Muscle of leg (tissue), 11 donors: ENCODE results near the gene MYOD1. TPM values are rescaled to one million over a fixed set of nuclear protein-coding genes. Genes with fewer than 3 reads are reported as not detected.

Source experiments
- DNase-seq: peaks from one replicate; pipeline ENCODE4 v3.0.0; 2013
- H3K27ac ChIP-seq: one replicate; pipeline ENCODE4 v1.5.1; 2013; ENCODE audit warnings: mild to moderate bottlenecking, low read length, control low read depth
- H3K27me3 ChIP-seq: one replicate; pipeline ENCODE4 v1.6.1; 2013; ENCODE audit warnings: low read length; ENCODE audit not compliant: control insufficient read depth, insufficient read depth
- H3K36me3 ChIP-seq: one replicate; pipeline ENCODE4 v1.6.1; 2013; ENCODE audit warnings: low read length; ENCODE audit not compliant: control insufficient read depth, insufficient read depth
- H3K4me1 ChIP-seq: one replicate; pipeline ENCODE4 v1.6.1; 2013; ENCODE audit warnings: low read length; ENCODE audit not compliant: control insufficient read depth, insufficient read depth
- H3K4me3 ChIP-seq: one replicate; pipeline ENCODE4 v1.5.1; 2013; ENCODE audit warnings: low read length, control low read depth
- H3K9me3 ChIP-seq: replicated peaks from 2 replicates; pipeline ENCODE4 v1.6.1; 2013; ENCODE audit warnings: low read depth, low read length; ENCODE audit not compliant: control insufficient read depth
- WGBS: methylation state at CpG from one replicate; pipeline ENCODE4 v1.1.5; 2013; ENCODE audit warnings: missing lambda C conversion rate; ENCODE audit not compliant: insufficient coverage; 5-methylcytosine and 5-hydroxymethylcytosine counted together
- polyA plus RNA-seq, 8 donors: library from polyadenylated mRNA; unstranded; fragments of 120-200 nt; gene quantifications; one replicate each; pipeline versions ENCODE4 v1.2.1 to v1.2.3, GENCODE V29; 2013; ENCODE audit warnings: inconsistent platforms in 1 of 8, low replicate concordance in 1 of 8; ENCODE audit not compliant: insufficient read length in 8 of 8, insufficient read depth in 1 of 8
- total RNA-seq: library from RNA; stranded (reverse); fragments of 120-200 nt; gene quantifications from one replicate; pipeline ENCODE4 v1.2.4, GENCODE V29; 2013

The MYOD1 gene
- total and polyA plus RNA-seq, 9 donors = 47.3 to 93.1 (median 64.5) TPM

- H3K4me3 ChIP-seq = no peak overlapping the region
- peaks cover 61% of the 10 kb centered on the region for H3K4me1 ChIP-seq
- WGBS = 73% methylated on average over 2 of the region's 18 CpGs
- peak; percentile 92 for DNase-seq
- H3K9me3 ChIP-seq = no peaks in the 10 kb centered on the region
- H3K27me3 ChIP-seq = peaks cover 8% of the 10 kb centered on the region
- H3K27ac ChIP-seq = peak overlapping the region; percentile 81
- H3K36me3 ChIP-seq = no peaks in the 10 kb centered on the region
Measured at GRCh38 chr11:17687946-17688670, 31.3 kb upstream of the MYOD1 start.

DNA sequence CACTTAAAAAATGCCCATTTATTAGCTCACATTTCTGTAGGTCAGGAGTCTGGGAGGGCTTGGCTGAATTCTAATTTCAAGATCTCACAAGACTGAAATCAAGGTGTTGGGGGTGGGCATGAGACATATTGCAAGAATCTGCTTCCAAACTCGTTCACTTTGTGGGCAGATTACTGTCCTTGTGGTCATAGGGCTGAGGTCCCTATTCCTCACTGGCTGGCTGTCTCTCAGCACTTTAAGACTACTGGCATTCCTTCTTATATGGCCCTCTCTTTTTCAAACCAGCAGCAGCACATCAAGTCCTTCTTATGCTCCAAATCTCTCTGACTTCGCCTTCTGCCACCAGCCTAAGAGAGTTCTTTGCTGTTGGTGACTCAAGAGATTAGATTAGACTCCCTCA, 27.8 kb upstream of the MYOD1 start:
- DNase-seq = no peak
- H3K9me3 ChIP-seq = no peaks in the 10 kb centered on the region
- peak overlapping the region; percentile 70 for H3K27ac ChIP-seq
- H3K4me3 ChIP-seq = no peak overlapping the region
- peaks cover 63% of the 10 kb centered on the region for H3K4me1 ChIP-seq
- H3K27me3 ChIP-seq = peaks cover 26% of the 10 kb centered on the region
- WGBS = no CpG with 5 or more reads among the region's 2 CpGs
- no peaks in the 10 kb centered on the region for H3K36me3 ChIP-seq

- peak; percentile 63 for DNase-seq
- H3K9me3 ChIP-seq = no peaks in the 10 kb centered on the region
- H3K36me3 ChIP-seq = no peaks in the 10 kb centered on the region
- H3K4me3 ChIP-seq = no peak overlapping the region
- WGBS = 72% methylated on average over 6 of the region's 10 CpGs
- peaks cover 63% of the 10 kb centered on the region for H3K4me1 ChIP-seq
- H3K27ac ChIP-seq = peak overlapping the region; percentile 70
- H3K27me3 ChIP-seq = peaks cover 30% of the 10 kb centered on the region
Measured at GRCh38 chr11:17691976-17692375, 27.4 kb upstream of the MYOD1 start.

DNA sequence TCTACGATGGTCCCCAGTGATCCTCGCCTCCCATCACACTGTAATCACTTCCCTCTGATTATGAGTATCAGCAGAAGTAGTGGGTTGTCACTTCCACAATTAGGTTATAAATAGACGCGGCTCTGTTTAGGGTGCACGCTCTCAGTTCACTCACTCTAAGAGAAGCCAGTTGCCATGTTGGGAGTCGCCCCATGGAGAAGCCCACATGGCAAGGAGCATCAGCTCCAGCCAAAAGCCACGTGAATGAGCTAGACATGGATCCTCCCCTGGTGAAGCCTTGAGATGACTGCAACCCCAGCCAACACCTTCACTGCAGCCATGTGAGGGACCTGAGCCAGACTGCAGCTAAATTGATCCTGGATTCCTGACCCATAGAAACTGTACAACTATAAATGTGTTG, 26.4 kb upstream of the MYOD1 start:
- Histone ChIP-seq H3K4me3 (no peak overlapping the region), H3K9me3 (no peaks in the 10 kb centered on the region), H3K36me3 (no peaks in the 10 kb centered on the region), H3K27me3 (peaks cover 34% of the 10 kb centered on the region), H3K4me1 (peaks cover 66% of the 10 kb centered on the region), H3K27ac (no peak overlapping the region)
- WGBS = 86% methylated on average over 5 of the region's 7 CpGs
- DNase-seq = no peak

- H3K9me3 ChIP-seq = no peaks in the 10 kb centered on the region
- no peak overlapping the region for H3K27ac ChIP-seq
- H3K36me3 ChIP-seq = no peaks in the 10 kb centered on the region
- DNase-seq = no peak
- H3K27me3 ChIP-seq = peaks cover 34% of the 10 kb centered on the region
- H3K4me3 ChIP-seq = no peak overlapping the region
- WGBS = 91% methylated on average over 3 of the region's 4 CpGs
- H3K4me1 ChIP-seq = peaks cover 66% of the 10 kb centered on the region
Measured at GRCh38 chr11:17693531-17693930, 25.8 kb upstream of the MYOD1 start.

DNA sequence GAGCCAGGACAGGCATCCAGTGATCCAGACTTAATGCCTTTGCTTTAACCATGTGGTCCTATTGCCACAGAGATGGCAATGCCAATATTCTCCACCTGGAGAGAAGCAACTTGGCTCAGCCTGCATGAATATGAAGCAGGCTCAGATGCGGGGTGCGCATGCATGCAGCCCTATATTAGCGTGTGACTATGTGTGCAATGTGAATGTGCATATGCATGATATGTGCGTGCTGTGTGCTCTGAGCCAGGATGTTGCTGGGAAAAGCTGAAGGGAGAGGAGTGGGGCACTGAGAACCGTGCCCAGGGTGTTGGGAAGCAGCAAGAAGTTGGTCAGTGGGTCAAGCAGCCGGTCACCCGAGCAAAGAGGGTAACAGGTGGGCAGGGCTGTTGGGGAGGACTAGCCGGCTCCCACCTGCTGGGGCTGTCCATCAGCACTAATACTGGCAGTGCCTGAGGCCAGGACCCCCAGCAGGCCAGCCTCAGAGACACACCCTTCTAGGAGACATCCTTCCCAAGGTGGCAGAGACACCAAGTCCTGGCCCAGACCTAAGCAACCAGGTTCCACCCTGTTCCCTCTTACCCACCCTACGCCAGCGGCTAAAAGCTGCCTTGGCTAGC, 24.8 kb upstream of the MYOD1 start:
- DNase-seq = peak; percentile 68
- no peaks in the 10 kb centered on the region for H3K9me3 ChIP-seq
- no peaks in the 10 kb centered on the region for H3K36me3 ChIP-seq
- H3K4me1 ChIP-seq = peaks cover 68% of the 10 kb centered on the region
- WGBS = 81% methylated on average over 6 of the region's 10 CpGs
- H3K27me3 ChIP-seq = peaks cover 34% of the 10 kb centered on the region
- H3K27ac ChIP-seq = peak overlapping the region; percentile 39
- H3K4me3 ChIP-seq = no peak overlapping the region

GRCh38 chr11:17695454-17696441, 23.6 kb upstream of the MYOD1 start:
- H3K27ac ChIP-seq = peak overlapping the region; percentile 76
- peaks cover 34% of the 10 kb centered on the region for H3K27me3 ChIP-seq
- H3K4me1 ChIP-seq = peaks cover 74% of the 10 kb centered on the region

DNA sequence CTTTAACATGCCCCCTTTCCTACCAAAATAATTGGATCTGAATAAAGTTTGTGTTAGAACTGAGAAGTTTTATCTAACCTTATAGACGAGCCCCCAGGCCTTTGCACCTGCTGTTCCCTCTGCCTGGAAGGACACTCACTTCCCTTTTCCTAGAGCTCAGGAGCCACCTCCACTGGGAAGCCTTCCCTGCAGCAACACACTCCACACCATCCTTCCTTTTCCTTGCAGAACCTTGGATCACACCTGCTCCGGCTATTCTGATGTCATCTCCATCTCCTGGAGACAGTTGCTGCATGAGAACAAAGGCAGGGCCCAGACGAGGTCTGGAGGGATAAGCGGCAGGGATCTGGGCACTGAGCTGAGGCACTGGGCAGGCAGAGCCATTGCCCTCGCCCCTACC, 22.6 kb upstream of the MYOD1 start:
- no peak for DNase-seq
- H3K36me3 ChIP-seq = no peaks in the 10 kb centered on the region
- H3K27ac ChIP-seq = peak overlapping the region; percentile 76
- 79% methylated on average over 2 of the region's 5 CpGs for WGBS
- H3K9me3 ChIP-seq = no peaks in the 10 kb centered on the region
- peaks cover 34% of the 10 kb centered on the region for H3K27me3 ChIP-seq
- peaks cover 80% of the 10 kb centered on the region for H3K4me1 ChIP-seq
- H3K4me3 ChIP-seq = no peak overlapping the region

More at GRCh38 chr11:17695454-17696441, 23.6 kb upstream of the MYOD1 start:
- H3K9me3 ChIP-seq = no peaks in the 10 kb centered on the region
- peak overlapping the region; percentile 2 for H3K4me3 ChIP-seq
- 4% methylated on average over 59 of the region's 68 CpGs for WGBS
- DNase-seq = peak; percentile 68
- H3K36me3 ChIP-seq = no peaks in the 10 kb centered on the region

DNA sequence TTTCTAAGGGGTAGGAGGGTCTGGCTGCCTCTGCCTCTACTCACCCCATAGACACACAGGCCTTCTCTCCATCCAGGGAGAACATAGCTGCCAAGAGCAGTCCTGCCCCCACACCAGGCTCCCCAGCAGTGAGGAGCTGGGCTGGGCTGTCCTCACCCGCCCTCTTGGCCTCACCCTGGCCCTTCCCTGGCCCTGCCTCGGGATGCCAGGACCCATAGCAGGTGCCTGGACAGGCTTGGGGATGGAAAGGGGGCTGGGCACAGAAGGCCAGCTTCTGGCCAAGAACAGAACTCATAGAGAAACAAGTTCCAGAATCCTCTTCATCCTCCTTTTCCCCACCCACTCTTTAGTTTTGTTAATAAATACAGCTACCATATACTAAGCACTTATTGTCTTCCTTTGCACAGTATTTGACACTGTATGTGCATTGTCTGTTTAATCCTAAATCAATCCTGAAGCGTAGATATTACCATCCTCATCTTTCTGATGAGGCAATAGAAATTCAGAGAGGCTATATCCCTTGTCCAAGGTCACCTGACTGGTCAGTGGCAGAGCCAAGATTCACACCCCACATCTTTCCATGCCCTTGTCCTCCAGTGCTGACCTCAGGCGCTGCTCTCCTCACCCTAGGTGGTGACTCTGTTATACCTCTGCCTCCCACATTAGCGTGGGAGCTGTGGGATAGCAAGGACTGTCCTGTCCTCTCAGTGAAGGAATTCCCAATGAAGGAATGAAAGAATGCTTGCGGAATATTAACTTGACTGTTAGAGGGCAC, 22.0 kb upstream of the MYOD1 start:
- Histone ChIP-seq H3K36me3 (no peaks in the 10 kb centered on the region), H3K27ac (peak overlapping the region; percentile 76), H3K4me1 (peaks cover 78% of the 10 kb centered on the region), H3K9me3 (no peaks in the 10 kb centered on the region), H3K27me3 (peaks cover 34% of the 10 kb centered on the region), H3K4me3 (no peak overlapping the region)
- DNase-seq = peak; percentile 68
- 100% methylated on average over 1 of the region's 6 CpGs for WGBS
